ENCODE results near the gene ALDH3B1.

The ALDH3B1 gene

GRCh38 chr11:68071281-68072048, 61.3 kb downstream of the ALDH3B1 start:
- DNase-seq (ENCODE audit: low spot score) = no peak

- no peak for DNase-seq (ENCODE audit: low spot score)
Measured at GRCh38 chr11:68074584-68075352, 64.6 kb downstream of the ALDH3B1 start.

GRCh38 chr11:68076371-68077042, 66.4 kb downstream of the ALDH3B1 start:
- no peak for DNase-seq (ENCODE audit: low spot score)

- no peak for DNase-seq (ENCODE audit: low spot score)
Measured at GRCh38 chr11:68077617-68078582, 67.8 kb downstream of the ALDH3B1 start.

Measured in kidney capillary endothelial cell (primary cell).